PC-3 (cell line): ENCODE measurements around the gene UNC119B.

Experiments used
- EZH2 ChIP-seq: fragments of 300-600 bp; sonication (generic); IDR thresholded peaks from one replicate; pipeline ENCODE4 v1.6.1; 2017; ENCODE audit warnings: antibody characterized with exemption, mild to moderate bottlenecking, low read length; ENCODE audit not compliant: unreplicated experiment
- EZH2phosphoT487 ChIP-seq: fragments of 300-600 bp; sonication (generic); IDR thresholded peaks from 2 replicates; pipeline ENCODE4 v1.6.1; 2018; ENCODE audit warnings: mild to moderate bottlenecking, antibody characterized with exemption, low read length, borderline replicate concordance
- TF ChIP-seq, protein P1 (sequence below): fragments of 300-600 bp; sonication (generic); conservative IDR thresholded peaks from 2 replicates; pipeline ENCODE4 v1.5.1; 2017; ENCODE audit warnings: antibody characterized with exemption, low read depth, mild to moderate bottlenecking, low read length

DNA sequence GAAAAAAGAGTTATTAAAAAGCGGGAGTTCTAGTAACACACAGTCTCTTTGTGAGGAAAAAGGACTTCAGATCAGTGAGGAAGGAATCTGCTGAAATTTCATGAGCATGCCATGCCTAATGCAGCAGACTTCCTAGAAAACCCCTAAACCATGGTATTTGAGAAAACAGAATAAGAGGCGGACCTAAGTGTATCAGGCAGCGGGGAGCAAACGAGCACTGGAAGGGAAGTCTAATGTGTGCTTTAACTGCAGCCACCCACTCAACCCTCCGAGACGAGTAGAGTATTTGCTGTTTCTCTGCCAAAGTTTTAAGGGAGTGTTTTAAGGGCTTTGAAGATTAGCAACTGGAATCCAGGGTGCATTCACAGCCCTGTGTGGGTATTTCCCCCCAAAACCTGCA lies 51.8 kb downstream of the UNC119B start:
- TF ChIP-seq, protein P1, sequence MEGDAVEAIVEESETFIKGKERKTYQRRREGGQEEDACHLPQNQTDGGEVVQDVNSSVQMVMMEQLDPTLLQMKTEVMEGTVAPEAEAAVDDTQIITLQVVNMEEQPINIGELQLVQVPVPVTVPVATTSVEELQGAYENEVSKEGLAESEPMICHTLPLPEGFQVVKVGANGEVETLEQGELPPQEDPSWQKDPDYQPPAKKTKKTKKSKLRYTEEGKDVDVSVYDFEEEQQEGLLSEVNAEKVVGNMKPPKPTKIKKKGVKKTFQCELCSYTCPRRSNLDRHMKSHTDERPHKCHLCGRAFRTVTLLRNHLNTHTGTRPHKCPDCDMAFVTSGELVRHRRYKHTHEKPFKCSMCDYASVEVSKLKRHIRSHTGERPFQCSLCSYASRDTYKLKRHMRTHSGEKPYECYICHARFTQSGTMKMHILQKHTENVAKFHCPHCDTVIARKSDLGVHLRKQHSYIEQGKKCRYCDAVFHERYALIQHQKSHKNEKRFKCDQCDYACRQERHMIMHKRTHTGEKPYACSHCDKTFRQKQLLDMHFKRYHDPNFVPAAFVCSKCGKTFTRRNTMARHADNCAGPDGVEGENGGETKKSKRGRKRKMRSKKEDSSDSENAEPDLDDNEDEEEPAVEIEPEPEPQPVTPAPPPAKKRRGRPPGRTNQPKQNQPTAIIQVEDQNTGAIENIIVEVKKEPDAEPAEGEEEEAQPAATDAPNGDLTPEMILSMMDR = no peak
- TF ChIP-seq EZH2 (no peak), EZH2phosphoT487 (no peak)
